Measurements from ENCODE around the gene DNHD1. TPM values are rescaled to one million over a fixed set of nuclear protein-coding genes. Genes with fewer than 3 reads are reported as not detected.

Gene DNHD1
- total and polyA plus RNA-seq, 2 of the 4 experiments (the other 2 are of a cell fraction), result 1.8 to 3.6 TPM

DNA sequence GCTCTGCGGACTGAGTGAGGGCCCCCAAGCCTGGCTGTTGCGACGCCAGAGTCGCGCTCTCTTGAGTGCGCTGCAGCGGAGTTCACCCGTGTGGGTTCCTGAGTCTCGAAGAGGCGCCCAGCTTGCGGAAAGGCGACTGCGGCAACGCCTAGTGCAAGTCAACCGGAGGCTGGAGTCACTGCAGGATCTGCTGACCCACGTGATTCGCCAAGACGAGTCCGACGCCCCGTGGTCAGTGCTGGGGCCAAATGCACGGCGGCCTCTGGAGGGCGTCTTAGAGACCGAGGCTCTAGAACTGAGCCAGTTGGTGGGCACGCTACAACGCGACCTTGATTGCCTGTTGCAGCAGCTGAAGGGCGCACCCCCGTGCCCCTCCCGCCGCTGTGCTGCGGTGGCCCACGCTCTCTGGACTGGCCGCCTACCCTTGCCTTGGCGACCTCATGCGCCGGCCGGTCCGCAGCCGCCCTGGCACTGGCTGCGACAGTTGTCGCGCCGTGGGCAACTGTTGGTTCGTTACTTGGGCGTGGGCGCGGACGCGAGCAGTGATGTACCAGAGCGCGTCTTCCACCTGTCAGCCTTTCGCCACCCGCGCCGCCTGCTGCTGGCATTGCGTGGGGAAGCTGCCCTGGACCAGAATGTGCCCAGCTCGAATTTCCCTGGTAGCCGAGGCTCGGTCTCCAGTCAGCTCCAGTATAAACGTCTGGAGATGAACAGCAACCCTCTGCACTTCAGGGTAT lies 73.8 kb downstream of the DNHD1 start:
- Histone ChIP-seq H2AK5ac (ENCODE audit: low read depth, low read length) (no peak overlapping the region), H4K8ac (ENCODE audit: low read depth in 2 of 2, low read length in 2 of 2) (no peak overlapping the region), H3K36me3 (ENCODE audit: control insufficient read depth, insufficient read depth, low read length) (no peaks in the 10 kb centered on the region; the same call in 1 of the 2 replicates), H4K91ac (ENCODE audit: insufficient read depth, low read depth, low read length) (no peak overlapping the region), H3K27ac (ENCODE audit: insufficient read depth, low read length) (no peak overlapping the region), H2BK15ac (ENCODE audit: low read depth, low read length) (no peak overlapping the region), H2BK5ac (ENCODE audit: low read depth, low read length, poor library complexity, severe bottlenecking) (no peak overlapping the region), H3K4me3 (ENCODE audit: insufficient read depth, low read depth, low read length) (no peak overlapping the region), H3K56ac (ENCODE audit: extremely low read depth, insufficient read depth, low read length) (no peak overlapping the region), H3K4me1 (ENCODE audit: control insufficient read depth, insufficient read depth, low read length) (peaks cover 9% of the 10 kb centered on the region), H3K14ac (replicated peaks; ENCODE audit: low read depth, low read length) (no peak overlapping the region), H2AK9ac (replicated peaks; ENCODE audit: low read depth, low read length, poor library complexity) (no peak overlapping the region), H2BK120ac (ENCODE audit: low read depth, low read length) (no peak overlapping the region), H4K5ac (ENCODE audit: low read depth, low read length) (no peak overlapping the region), H3K18ac (ENCODE audit: low read depth, low read length) (no peak overlapping the region), H2BK20ac (ENCODE audit: low read depth, low read length) (no peak overlapping the region), H3K27me3 (ENCODE audit: control insufficient read depth, insufficient read depth, low read length) (no peaks in the 10 kb centered on the region), H3K9ac (ENCODE audit: low read depth, low read length) (no peak overlapping the region), H3K9me3 (ENCODE audit: control insufficient read depth, insufficient read depth, low read length) (no peaks in the 10 kb centered on the region), H3K4ac (ENCODE audit: low read depth, low read length) (no peak overlapping the region), H2AFZ (replicated peaks; ENCODE audit: low read length, poor library complexity) (peak overlapping the region; percentile 53), H3K23ac (ENCODE audit: low read depth, low read length) (no peak overlapping the region), H3K79me1 (ENCODE audit: low read depth in 1 of 2, low read length in 2 of 2) (peaks cover 0 to 3% of the 10 kb centered on the region in 2 experiments; a peak in 2 of 4 replicates), H3K4me2 (ENCODE audit: low read depth, low read length) (no peak overlapping the region), H3K9me1 (ENCODE audit: insufficient read depth, low read length) (peaks cover 8% of the 10 kb centered on the region; the same call in 1 of the 2 replicates), H4K20me1 (ENCODE audit: insufficient read depth, low read length) (no peaks in the 10 kb centered on the region)
- no peak for DNase-seq
- WGBS, 2 experiments (ENCODE audit: extremely low coverage in 2 of 2, insufficient read length in 1 of 2), result 67% methylated on average over 54 of the region's 62 CpGs; no CpG with 5 or more reads in 1 of the 2 experiments
- in situ Hi-C loops (cut with MboI; ENCODE audit: low sequenced_read_pairs) (no loop called here), intact Hi-C loops (cut with micrococcal nuclease) (no loop called here), dilution Hi-C loops (cut with HindIII; ENCODE audit: low sequenced_read_pairs, unreplicated experiment) (no loop called here)
- no TSS peak for BruUV-seq (replicated peaks)
- TF ChIP-seq CHD1 (IDR thresholded peaks at IDR 0.05; ENCODE audit: low read depth, low read length) (no peak), POLR2A (IDR thresholded peaks at IDR 0.05; ENCODE audit: low read depth, low read length) (no peak), MAZ (IDR thresholded peaks at IDR 0.05; ENCODE audit: borderline replicate concordance, low read depth, low read length) (no peak), RAD21 (IDR thresholded peaks at IDR 0.05; ENCODE audit: low read length) (no peak), BHLHE40 (IDR thresholded peaks at IDR 0.05; ENCODE audit: low read depth, low read length) (no peak), RCOR1 (IDR thresholded peaks at IDR 0.05; ENCODE audit: insufficient replicate concordance, low read length) (no peak), FOS (IDR thresholded peaks at IDR 0.05; ENCODE audit: low read depth, low read length) (no peak), NFE2L2 (IDR thresholded peaks at IDR 0.05; ENCODE audit: low read depth, low read length) (no peak), RFX5 (IDR thresholded peaks at IDR 0.05; ENCODE audit: low read depth, low read length) (no peak), CEBPB (IDR thresholded peaks at IDR 0.05; ENCODE audit: low read depth, low read length) (no peak), MXI1 (IDR thresholded peaks at IDR 0.05; ENCODE audit: borderline replicate concordance, low read depth, low read length) (no peak)
- TF ChIP-seq, protein P1, sequence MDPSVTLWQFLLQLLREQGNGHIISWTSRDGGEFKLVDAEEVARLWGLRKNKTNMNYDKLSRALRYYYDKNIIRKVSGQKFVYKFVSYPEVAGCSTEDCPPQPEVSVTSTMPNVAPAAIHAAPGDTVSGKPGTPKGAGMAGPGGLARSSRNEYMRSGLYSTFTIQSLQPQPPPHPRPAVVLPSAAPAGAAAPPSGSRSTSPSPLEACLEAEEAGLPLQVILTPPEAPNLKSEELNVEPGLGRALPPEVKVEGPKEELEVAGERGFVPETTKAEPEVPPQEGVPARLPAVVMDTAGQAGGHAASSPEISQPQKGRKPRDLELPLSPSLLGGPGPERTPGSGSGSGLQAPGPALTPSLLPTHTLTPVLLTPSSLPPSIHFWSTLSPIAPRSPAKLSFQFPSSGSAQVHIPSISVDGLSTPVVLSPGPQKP (IDR thresholded peaks at IDR 0.05; ENCODE audit: borderline replicate concordance, low read depth, low read length), result no peak
- TF ChIP-seq, protein P2, sequence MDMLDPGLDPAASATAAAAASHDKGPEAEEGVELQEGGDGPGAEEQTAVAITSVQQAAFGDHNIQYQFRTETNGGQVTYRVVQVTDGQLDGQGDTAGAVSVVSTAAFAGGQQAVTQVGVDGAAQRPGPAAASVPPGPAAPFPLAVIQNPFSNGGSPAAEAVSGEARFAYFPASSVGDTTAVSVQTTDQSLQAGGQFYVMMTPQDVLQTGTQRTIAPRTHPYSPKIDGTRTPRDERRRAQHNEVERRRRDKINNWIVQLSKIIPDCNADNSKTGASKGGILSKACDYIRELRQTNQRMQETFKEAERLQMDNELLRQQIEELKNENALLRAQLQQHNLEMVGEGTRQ (IDR thresholded peaks at IDR 0.05; ENCODE audit: low read depth, low read length), result no peak
- TF ChIP-seq, protein P3, sequence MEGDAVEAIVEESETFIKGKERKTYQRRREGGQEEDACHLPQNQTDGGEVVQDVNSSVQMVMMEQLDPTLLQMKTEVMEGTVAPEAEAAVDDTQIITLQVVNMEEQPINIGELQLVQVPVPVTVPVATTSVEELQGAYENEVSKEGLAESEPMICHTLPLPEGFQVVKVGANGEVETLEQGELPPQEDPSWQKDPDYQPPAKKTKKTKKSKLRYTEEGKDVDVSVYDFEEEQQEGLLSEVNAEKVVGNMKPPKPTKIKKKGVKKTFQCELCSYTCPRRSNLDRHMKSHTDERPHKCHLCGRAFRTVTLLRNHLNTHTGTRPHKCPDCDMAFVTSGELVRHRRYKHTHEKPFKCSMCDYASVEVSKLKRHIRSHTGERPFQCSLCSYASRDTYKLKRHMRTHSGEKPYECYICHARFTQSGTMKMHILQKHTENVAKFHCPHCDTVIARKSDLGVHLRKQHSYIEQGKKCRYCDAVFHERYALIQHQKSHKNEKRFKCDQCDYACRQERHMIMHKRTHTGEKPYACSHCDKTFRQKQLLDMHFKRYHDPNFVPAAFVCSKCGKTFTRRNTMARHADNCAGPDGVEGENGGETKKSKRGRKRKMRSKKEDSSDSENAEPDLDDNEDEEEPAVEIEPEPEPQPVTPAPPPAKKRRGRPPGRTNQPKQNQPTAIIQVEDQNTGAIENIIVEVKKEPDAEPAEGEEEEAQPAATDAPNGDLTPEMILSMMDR (conservative IDR thresholded peaks at IDR 0.05; ENCODE audit: low read depth, low read length), result no peak
- ATAC-seq (ENCODE audit: low read depth), result no peak
- POLR2A ChIA-PET (ENCODE audit: unreplicated experiment), result no interaction called here
- CTCF ChIA-PET, result no interaction called here
